Fibroblast of pulmonary artery (primary cell): ENCODE data around the gene DGLUCY.
"Not testable (repeated sequence)": the region's sequence is repeated elsewhere in the genome, so short reads cannot be mapped to it uniquely, and the experiment has no call there.

ENCODE experiments used
- DNase-seq: peaks from one replicate; pipeline ENCODE4 v3.0.0-alpha.2; 2010; ENCODE audit warnings: low read depth
- H3K4me3 ChIP-seq: replicated peaks from 2 replicates; pipeline ENCODE4 v1.5.1; 2011; ENCODE audit warnings: low read depth, mild to moderate bottlenecking, control low read depth, low read length, moderate library complexity
- CTCF ChIP-seq: IDR thresholded peaks from 2 replicates; pipeline ENCODE4 v1.5.1; 2011; ENCODE audit warnings: mild to moderate bottlenecking, control low read depth, low read length, inconsistent platforms; ENCODE audit errors: missing control alignments

DGLUCY gene

GRCh38 chr14:91078095-91078737, 35.7 kb upstream of the DGLUCY start:
- DNase-seq: no peak
- no peak overlapping the region for H3K4me3 ChIP-seq
- TF ChIP-seq CTCF: no peak

GRCh38 chr14:91080071-91080470, 33.8 kb upstream of the DGLUCY start:
- DNase-seq: no peak
- H3K4me3 ChIP-seq: no peak overlapping the region
- TF ChIP-seq CTCF: no peak

- no peak for DNase-seq
- no peak overlapping the region for H3K4me3 ChIP-seq
- TF ChIP-seq CTCF: no peak
Observed at GRCh38 chr14:91082282-91082681, 31.6 kb upstream of the DGLUCY start.

- no peak overlapping the region for H3K4me3 ChIP-seq
- TF ChIP-seq CTCF: no peak
- DNase-seq: no peak
Observed at GRCh38 chr14:91084516-91084915, 29.4 kb upstream of the DGLUCY start.

- not testable (repeated sequence) for H3K4me3 ChIP-seq, DNase-seq
Observed at GRCh38 chr14:91087470-91087869, 26.4 kb upstream of the DGLUCY start.

- no peak for TF ChIP-seq CTCF
- DNase-seq: no peak
- no peak overlapping the region for H3K4me3 ChIP-seq
Observed at GRCh38 chr14:91088585-91089235, 25.2 kb upstream of the DGLUCY start.

GRCh38 chr14:91089958-91090535, 23.8 kb upstream of the DGLUCY start:
- TF ChIP-seq CTCF: no peak
- no peak for DNase-seq

More at GRCh38 chr14:91089958-91090535, 23.8 kb upstream of the DGLUCY start:
- no peak overlapping the region for H3K4me3 ChIP-seq
